Neuron (in vitro differentiated cells): ENCODE results near the gene CNDP2.
"Not testable (repeated sequence)": the region's sequence is repeated elsewhere in the genome, so short reads cannot be mapped to it uniquely, and the experiment has no call there.

Experiments used
- H2AFZ ChIP-seq: one replicate; pipeline ENCODE4 v1.6.1; 2013; ENCODE audit warnings: low read depth, mild to moderate bottlenecking, inconsistent platforms, low read length, moderate library complexity
- H3K27me3 ChIP-seq: one replicate; pipeline ENCODE4 v1.6.1; 2013; ENCODE audit warnings: low read length; ENCODE audit not compliant: insufficient read depth
- H3K36me3 ChIP-seq: one replicate; pipeline ENCODE4 v1.6.1; 2013; ENCODE audit warnings: low read length; ENCODE audit not compliant: insufficient read depth
- H3K4me1 ChIP-seq: one replicate; pipeline ENCODE4 v1.6.1; 2013; ENCODE audit warnings: low read length; ENCODE audit not compliant: insufficient read depth
- H3K4me3 ChIP-seq: 2 replicates; pipeline ENCODE4 v1.5.1; 2013; ENCODE audit warnings: mild to moderate bottlenecking, low read length, moderate library complexity
- H3K9me3 ChIP-seq: one replicate; pipeline ENCODE4 v1.6.1; 2013; ENCODE audit warnings: low read length

CNDP2 gene

GRCh38 chr18:74497778-74498177 lies 1.6 kb downstream of the CNDP2 start:
- Histone ChIP-seq H3K4me1 (peaks cover 7% of the 10 kb centered on the region), H3K9me3 (no peaks in the 10 kb centered on the region), H3K36me3 (peaks cover 26% of the 10 kb centered on the region), H3K27me3 (no peaks in the 10 kb centered on the region), H2AFZ (no peak overlapping the region), H3K4me3 (no peak overlapping the region)

- Histone ChIP-seq H3K36me3 (peaks cover 33% of the 10 kb centered on the region), H3K4me1 (peaks cover 7% of the 10 kb centered on the region), H3K9me3 (no peaks in the 10 kb centered on the region), H2AFZ (no peak overlapping the region), H3K27me3 (no peaks in the 10 kb centered on the region), H3K4me3 (no peak overlapping the region)
These were observed 2.8 kb downstream of the CNDP2 start for GRCh38 chr18:74498712-74499627.

GRCh38 chr18:74499633-74500032 lies 3.5 kb downstream of the CNDP2 start:
- Histone ChIP-seq H3K36me3 (peaks cover 39% of the 10 kb centered on the region), H3K27me3 (no peaks in the 10 kb centered on the region), H3K4me3 (no peak overlapping the region), H3K4me1 (peaks cover 7% of the 10 kb centered on the region), H2AFZ (no peak overlapping the region), H3K9me3 (no peaks in the 10 kb centered on the region)

DNA sequence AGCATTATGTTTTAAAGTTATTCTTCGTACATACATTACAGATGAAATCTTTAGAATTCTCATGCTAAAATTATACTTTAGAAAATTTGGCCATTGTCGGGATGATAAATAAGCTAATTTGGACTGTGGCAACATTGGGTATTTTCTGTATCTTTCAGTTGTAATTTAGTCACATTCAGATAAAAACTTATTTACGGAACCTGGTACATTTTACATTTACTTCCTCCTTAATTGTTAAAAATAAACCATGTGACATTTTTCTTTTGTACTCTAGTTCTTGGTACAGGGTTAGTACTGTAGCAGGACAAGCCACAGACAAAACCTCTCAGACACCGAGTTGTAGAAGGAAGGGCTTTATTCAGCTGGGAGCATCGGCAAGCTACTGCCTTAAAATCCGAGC lies 4.2 kb downstream of the CNDP2 start:
- Histone ChIP-seq H2AFZ (no peak overlapping the region), H3K27me3 (no peaks in the 10 kb centered on the region), H3K9me3 (no peaks in the 10 kb centered on the region), H3K4me1 (peaks cover 7% of the 10 kb centered on the region), H3K4me3 (no peak overlapping the region), H3K36me3 (peaks cover 43% of the 10 kb centered on the region)

DNA sequence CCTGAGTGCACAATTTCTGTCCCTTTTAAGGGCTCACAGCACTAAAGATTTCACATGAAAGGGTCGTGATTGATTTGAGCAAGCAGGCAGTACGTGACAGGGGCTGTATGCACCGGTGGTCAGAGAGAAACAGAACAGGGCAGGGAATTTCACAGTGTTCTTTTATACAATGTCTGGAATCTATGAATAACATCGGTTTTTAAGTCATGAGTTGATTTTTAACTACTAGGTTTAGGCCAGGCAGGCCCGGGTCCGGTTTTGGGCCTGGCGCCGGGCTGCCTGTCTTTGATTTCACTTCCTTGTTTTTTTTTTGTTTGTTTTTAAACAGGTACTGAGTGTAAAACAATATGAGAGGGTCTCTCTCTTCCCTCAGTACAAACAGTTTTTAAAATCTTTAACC lies 4.6 kb downstream of the CNDP2 start:
- peaks cover 46% of the 10 kb centered on the region for H3K36me3 ChIP-seq
- H3K4me3 ChIP-seq, H3K4me1 ChIP-seq, H2AFZ ChIP-seq, H3K27me3 ChIP-seq, H3K9me3 ChIP-seq: not testable (repeated sequence)

DNA sequence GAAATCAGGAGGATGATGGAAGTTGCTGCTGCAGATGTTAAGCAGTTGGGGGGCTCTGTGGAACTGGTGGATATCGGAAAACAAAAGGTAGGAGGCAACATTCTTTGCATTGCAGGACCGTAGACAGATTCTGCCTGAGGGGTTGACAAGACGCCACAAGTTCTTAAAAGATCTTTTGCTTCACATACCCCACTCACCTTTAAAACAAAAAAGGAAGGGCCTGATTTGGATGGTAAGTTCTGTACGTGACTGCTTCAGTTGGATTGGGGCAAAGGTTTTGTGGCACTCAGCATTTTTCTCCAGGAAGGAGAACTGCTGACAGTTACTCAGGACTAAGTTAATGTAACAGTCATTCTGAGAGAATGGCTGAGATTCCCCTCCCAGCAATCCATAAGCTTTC lies 5.2 kb downstream of the CNDP2 start:
- H2AFZ ChIP-seq = no peak overlapping the region

GRCh38 chr18:74503137-74503536 lies 7.0 kb downstream of the CNDP2 start:
- no peak overlapping the region for H3K4me3 ChIP-seq
- no peak overlapping the region for H2AFZ ChIP-seq
- peaks cover 59% of the 10 kb centered on the region for H3K36me3 ChIP-seq
- no peaks in the 10 kb centered on the region for H3K4me1 ChIP-seq
- H3K27me3 ChIP-seq = no peaks in the 10 kb centered on the region
- H3K9me3 ChIP-seq = no peaks in the 10 kb centered on the region

More for the DNA sequence above, 5.2 kb downstream of the CNDP2 start:
- H3K4me1 ChIP-seq = peaks cover 7% of the 10 kb centered on the region
- no peak overlapping the region for H3K4me3 ChIP-seq
- H3K36me3 ChIP-seq = peaks cover 47% of the 10 kb centered on the region
- no peaks in the 10 kb centered on the region for H3K27me3 ChIP-seq
- H3K9me3 ChIP-seq = no peaks in the 10 kb centered on the region

DNA sequence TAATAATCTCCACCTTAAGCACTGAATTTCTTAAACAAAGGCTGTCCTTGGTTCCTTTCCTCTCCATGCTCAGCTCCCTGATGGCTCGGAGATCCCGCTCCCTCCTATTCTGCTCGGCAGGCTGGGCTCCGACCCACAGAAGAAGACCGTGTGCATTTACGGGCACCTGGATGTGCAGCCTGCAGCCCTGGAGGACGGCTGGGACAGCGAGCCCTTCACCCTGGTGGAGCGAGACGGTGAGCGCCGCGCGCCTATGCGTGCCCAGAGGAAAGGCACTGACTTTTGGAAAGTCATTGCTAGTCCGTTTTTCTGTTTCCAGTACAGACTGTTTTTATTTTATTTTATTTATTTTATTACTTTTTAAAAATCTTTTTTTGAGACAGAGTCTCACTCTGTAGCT lies 9.6 kb downstream of the CNDP2 start:
- Histone ChIP-seq H3K9me3 (no peaks in the 10 kb centered on the region), H3K36me3 (peaks cover 76% of the 10 kb centered on the region), H3K4me3 (no peak overlapping the region), H3K27me3 (no peaks in the 10 kb centered on the region), H2AFZ (no peak overlapping the region), H3K4me1 (no peaks in the 10 kb centered on the region)

DNA sequence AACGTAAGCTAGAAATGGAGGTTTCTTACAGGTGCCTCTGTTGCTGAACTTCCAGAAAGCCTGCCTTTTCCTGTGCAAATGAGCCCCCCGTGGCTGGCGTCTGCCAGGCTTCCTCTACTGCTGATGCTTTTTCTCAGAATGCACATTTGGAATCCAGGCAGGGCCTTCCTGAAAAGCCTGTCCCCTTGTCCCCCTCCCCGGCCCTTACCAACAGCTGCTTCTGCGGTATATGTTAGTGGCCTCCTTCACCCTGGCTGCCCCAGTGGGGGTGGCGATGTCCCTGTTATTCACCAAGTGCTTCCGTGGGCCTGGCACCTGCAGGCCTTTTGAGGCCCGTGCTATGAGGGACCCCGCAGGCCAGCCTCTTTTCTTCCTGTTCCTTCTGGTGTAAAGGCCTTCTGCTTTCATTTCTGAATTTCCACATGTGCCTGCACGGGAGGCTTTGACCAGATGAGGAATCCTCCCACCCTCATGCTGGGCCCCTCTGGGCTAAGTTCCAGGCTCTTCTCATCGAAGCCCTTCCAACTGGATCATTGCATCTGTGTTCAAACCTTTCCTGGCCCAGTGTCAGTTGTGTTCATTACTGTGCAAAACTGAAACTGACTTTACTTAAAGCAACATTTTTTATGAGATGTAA lies 10.4 kb downstream of the CNDP2 start:
- Histone ChIP-seq H3K9me3 (no peaks in the 10 kb centered on the region), H3K36me3 (peaks cover 74% of the 10 kb centered on the region), H3K4me3 (no peak overlapping the region), H3K4me1 (no peaks in the 10 kb centered on the region), H2AFZ (no peak overlapping the region), H3K27me3 (no peaks in the 10 kb centered on the region)

GRCh38 chr18:74507097-74507881 lies 11.1 kb downstream of the CNDP2 start:
- peaks cover 77% of the 10 kb centered on the region for H3K36me3 ChIP-seq
- no peaks in the 10 kb centered on the region for H3K4me1 ChIP-seq
- no peaks in the 10 kb centered on the region for H3K27me3 ChIP-seq
- H3K9me3 ChIP-seq = no peaks in the 10 kb centered on the region
- H3K4me3 ChIP-seq = no peak overlapping the region
- no peak overlapping the region for H2AFZ ChIP-seq

GRCh38 chr18:74507927-74508326 lies 11.8 kb downstream of the CNDP2 start:
- no peak overlapping the region for H3K4me3 ChIP-seq
- no peak overlapping the region for H2AFZ ChIP-seq
- no peaks in the 10 kb centered on the region for H3K4me1 ChIP-seq
- peaks cover 78% of the 10 kb centered on the region for H3K36me3 ChIP-seq
- no peaks in the 10 kb centered on the region for H3K9me3 ChIP-seq
- H3K27me3 ChIP-seq = no peaks in the 10 kb centered on the region

GRCh38 chr18:74508366-74508765 lies 12.2 kb downstream of the CNDP2 start:
- Histone ChIP-seq H2AFZ (no peak overlapping the region), H3K4me1 (no peaks in the 10 kb centered on the region), H3K27me3 (no peaks in the 10 kb centered on the region), H3K9me3 (no peaks in the 10 kb centered on the region), H3K36me3 (peaks cover 78% of the 10 kb centered on the region), H3K4me3 (no peak overlapping the region)

- H3K4me1 ChIP-seq = no peaks in the 10 kb centered on the region
- H3K36me3 ChIP-seq = peaks cover 80% of the 10 kb centered on the region
- no peak overlapping the region for H2AFZ ChIP-seq
- H3K4me3 ChIP-seq = no peak overlapping the region
- H3K27me3 ChIP-seq = no peaks in the 10 kb centered on the region
- H3K9me3 ChIP-seq = no peaks in the 10 kb centered on the region
These were observed 12.7 kb downstream of the CNDP2 start for GRCh38 chr18:74508821-74509225.
